GM21390 (cell line): Measurements from ENCODE around the gene LRRC10B.
"Not testable (repeated sequence)": the region's sequence is repeated elsewhere in the genome, so short reads cannot be mapped to it uniquely, and the experiment has no call there.

ENCODE experiments used
- ATAC-seq: cut with Tn5 transposase; IDR thresholded peaks from one replicate; pipeline ENCODE4 v1.9.1; 2021; ENCODE audit not compliant: unreplicated experiment

Gene LRRC10B

DNA sequence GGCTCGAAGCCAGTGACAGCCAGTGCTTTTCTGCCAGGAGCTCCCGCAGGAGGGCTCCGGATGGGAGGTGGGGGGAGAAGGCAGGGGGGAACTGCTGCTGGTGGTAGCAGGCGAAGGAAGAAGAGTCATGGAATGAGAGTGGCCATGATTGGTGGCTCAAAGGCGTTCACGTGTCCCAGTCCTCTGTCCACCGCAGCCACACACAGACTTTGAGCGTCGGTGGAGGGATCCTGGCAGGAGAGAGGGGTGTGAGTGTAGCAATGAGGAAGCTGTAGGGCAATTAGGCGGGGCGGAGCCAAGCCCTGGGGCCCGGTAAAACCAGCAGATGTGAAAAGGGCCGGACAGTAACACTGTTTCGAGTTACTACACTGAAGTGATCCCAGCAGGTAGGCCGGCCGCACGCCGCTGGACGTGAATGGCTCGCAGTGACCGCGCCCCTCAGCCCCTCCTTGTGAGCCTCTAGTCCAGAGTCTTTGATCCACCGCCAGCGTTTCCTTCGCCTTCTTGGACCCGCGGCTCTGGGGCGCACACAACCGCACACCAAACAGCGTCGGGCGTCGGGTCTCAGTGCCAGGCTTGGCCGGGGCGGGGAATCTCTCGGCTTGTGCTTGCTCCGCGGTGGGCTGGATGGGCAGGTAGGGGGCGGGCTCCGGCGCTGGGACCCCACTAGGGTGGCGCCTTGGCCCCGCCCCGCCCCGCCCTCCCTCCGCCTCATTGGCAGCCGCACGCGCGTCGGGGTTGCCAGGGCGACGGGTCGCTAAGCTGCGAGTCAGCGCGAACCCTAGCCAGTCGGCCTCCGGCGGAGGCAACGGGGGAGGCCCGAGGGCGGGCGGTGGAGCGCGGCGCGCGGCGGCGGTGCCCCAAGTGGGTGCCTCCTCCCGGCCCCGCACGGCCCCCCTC is at the start of gene LRRC10B:
Gene LRRC10B (plus strand): TSS at position 788 of the 900 bp plus-strand sequence. CDS start 250 bp downstream, outside the sequence.
- ATAC-seq, result no peak

DNA sequence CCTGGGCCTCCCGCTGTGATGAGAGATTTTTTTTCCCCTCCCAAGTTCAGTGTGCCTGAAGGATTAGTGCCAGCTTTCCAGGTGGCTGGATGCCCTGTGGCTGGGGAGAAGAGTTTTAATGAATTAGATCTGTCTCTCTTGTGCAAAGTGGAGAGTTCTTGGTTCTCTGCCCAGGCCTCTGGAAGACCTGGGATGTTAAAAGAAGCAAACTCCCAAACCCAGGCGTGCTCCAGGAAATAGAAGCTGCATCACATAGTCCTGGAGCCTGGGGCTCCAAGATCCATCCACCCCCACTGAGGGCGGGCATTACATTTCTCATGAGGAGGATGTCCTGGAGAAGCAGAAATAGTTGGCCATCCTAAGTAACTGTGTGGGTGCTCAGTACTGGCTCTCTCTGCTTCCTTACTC is 48.1 kb upstream of the LRRC10B start:
- no peak for ATAC-seq

DNA sequence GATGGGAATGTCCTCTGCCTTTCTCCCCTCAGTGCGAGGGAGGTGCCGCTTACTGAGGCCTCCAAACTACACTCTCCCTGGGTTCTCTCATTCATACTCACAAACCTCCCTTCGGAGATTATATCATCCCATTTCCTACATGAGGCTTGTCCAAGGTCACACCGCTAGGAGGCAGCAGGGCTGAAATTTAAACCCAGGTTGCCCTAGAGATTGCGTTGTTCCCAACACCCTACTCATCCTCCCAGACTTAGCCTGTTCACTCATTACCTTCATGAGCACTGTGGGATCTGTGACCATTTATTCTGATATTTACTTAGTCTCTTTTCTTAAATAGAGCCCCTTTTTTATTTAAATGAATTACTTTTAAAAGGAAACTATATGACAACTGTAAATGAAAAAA is 47.6 kb upstream of the LRRC10B start:
- ATAC-seq, result no peak

DNA sequence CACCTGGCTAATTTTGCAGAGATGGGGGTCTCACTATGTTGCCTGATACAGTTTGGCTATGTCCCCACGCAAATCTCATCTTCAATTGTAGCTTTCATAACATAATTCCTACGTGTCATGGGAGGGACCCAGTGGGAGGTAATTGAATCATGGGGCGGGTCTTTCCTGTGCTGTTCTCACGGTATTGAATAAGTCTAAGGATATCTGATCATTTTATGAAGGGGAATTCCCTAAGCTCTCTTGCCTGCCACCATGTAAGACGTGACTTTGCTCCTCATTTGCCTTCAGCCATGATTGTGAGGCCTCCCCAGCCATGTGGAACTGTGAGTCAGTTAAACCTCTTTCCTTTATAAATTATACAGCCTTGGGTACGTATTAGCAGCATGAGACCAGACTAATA is 40.9 kb upstream of the LRRC10B start:
- ATAC-seq, result not testable (repeated sequence)

DNA sequence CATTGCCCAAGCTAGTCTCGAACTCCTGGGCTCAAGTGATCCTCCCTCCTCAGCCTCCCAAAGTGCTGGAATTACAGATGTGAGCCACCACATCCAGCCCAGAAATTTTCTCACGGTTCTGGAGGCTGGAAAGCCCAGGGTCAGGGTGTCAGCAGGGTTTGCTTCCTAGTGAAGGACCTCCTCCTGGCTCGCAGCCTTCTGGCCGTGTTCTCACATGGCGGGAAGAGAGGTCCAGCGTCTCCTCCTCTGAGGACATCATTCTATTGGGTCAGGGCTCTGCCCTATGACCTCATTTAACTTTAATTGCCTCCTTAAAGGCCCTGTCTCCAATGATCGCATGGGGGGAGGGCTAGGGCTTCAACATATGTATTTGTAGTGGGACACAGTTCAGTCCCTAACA is 40.5 kb upstream of the LRRC10B start:
- ATAC-seq, result no peak

DNA sequence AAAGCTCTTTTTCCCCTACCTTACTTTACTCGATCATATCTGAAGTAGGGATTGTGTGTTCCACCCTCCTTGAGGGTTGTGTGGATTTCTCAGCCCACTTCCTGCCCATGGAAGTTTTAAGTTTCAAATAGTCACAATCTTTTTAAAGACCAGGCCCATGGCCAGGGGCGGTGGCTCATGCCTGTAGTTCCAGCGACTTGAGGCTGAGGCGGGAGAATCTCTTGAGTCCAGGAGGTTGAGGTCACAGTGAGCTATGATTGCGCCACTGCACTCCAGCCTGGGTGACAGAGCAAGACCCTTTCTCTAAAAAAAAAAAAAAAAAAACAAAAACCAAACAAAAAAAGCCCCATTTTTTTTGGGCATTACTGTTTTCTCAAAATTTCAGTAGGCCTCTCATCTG is 36.3 kb upstream of the LRRC10B start:
- ATAC-seq, result no peak

DNA sequence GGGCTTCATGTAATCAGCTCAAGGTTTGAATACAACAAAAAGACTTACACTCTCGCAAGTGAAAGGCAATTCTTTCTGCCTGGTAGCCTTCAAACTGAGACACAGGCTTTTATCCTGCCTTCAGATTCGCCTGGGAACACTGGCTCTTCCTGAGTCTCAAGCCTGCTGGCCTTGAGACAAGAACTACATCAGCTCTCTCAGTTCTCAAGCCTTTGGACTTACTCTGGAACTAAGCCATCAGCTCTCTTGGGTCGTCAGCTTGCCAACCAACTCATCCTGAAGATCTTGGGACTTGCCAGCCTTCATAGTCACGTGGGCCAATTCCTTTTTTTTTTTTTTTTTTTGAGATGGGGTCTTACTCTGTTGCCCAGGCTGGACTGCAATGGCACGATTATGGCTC is 35.7 kb upstream of the LRRC10B start:
- ATAC-seq, result no peak

DNA sequence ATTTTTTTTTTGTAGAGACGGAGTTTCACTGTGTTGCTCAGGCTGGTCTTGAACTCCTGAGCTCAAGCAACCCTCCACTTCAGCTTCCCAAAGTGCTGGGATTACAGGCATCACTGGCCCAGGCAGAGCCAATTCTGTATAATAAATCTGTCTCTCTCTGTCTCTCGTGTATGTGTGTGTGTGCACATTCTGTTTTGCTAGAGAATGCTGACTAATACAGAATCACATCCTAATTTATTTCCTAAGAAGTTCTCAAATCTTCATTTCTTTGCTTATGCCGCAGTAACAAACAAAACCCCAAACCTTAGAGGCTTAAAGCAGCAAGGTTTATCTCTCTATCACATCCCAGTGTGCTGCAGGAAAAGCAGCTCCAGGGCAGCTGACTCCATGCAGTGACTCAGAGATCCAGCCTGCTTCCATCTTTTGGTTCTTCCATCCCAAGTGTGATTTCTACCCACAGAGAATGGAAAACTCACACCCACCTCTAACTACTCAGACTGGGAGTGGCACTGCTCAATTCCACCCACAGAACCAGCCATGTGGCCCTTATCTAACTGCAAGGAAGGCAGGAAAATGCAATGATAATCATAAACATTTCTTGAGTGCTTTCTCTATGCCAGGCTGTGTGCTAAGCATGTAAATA is 35.1 kb upstream of the LRRC10B start:
- no peak for ATAC-seq

DNA sequence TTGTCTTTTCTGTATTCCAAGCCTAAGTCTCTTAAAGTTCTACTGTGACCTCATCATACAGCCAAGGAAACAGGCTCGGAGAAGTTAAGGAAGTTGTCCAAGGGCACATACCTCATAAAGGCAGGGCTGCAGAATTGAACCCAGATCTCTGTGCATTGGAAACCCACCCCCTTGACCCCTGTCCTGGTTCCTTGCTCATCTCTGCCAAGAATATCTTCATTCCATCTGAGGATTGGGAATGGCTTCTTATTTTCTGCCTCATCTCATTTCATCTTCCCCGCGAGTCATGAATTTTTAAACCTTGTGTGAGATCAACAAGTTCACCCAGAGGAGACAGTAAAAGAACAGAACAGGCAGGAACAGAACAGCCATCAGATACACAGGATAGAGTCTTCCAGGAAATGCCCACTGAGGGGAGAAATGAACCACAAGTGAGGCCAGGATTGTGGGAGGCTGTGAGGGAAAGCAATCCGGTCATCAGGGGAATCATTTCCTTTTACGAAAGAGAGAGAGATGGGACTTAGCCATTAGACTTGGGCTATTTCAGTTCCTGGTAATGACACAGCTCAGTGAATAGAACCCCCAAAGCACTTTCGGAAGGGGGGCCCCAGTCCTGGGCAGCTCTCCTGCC is 34.4 kb upstream of the LRRC10B start:
- ATAC-seq, result no peak

DNA sequence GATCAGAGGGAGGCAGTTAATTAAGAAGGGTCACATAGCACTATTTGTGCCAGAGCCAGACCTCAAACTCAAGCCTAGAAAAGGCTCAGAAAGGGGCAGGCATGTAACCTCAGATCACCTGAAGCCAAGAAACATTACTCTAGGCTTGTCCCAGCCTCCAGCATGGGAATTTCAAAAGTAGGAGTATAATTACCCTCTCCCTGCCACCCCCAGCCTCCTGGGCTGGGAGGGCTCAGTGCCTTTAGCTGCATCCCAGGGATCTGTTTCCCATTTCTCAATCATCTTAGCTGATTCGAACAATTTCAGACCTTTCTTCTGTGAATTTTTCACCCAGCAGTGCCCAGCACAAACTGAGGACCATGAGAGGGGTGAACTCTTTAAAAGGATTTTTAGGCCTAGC is 33.1 kb upstream of the LRRC10B start:
- ATAC-seq, result no peak

DNA sequence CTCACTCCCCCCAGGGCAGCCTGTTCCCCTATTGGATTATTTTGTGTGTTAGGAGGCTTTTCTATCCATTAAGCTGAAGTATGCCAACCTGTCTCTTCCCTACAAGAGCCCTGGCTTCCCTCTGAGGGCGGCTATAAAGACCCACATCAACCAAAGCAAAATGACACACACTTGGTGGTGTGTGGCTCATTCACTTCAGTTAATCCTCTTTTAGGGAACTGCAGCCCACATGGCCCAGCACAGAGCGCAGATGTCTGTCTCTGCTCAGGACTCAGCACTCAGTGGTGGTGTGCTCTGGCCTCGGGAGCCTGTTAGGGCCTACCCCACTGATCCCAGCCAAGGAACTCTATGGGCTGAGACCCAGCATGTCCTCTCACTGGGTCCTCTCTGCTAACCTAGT is 32.2 kb upstream of the LRRC10B start:
- ATAC-seq, result no peak

DNA sequence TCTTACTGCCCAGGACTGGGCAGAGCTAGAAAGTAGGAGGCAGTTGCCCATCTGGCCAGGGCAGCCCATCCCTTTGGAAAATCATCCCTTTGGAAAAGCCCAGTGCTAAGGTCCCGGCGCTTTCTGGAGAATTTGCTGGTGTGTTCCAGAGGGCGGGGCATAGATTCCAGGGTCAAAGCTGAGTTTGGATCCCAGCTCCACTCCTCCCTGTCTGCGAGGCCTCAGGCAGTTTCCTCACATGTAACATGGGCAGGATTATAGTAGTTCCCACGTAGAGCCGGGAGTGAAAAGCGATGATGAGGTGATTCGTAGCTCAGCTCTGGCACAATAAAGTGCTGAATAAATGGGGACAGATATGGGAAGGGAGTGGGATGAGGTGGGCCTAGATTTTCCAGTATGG is 31.4 kb upstream of the LRRC10B start:
- ATAC-seq, result no peak

DNA sequence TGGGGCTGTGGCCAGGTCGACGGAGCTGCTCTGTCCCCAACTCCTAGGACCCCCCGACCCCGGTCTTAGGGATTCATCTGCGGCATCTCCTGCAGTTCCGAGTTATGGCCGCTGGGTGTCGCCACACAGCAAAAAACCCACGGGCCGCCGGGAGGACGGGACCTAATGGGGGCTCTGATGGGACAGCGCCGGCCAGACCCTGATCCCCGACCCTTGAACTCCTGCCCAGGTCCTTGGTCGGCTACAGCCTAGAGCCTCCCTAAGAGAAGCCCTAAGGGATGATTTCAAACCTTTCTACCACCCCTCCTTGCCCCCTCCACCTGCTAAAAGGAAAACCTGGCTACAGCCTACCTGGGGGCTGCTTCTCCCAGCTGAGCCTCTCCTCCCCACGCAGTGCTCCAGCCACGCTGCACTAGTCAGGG is 30.8 kb upstream of the LRRC10B start:
- ATAC-seq, result no peak

DNA sequence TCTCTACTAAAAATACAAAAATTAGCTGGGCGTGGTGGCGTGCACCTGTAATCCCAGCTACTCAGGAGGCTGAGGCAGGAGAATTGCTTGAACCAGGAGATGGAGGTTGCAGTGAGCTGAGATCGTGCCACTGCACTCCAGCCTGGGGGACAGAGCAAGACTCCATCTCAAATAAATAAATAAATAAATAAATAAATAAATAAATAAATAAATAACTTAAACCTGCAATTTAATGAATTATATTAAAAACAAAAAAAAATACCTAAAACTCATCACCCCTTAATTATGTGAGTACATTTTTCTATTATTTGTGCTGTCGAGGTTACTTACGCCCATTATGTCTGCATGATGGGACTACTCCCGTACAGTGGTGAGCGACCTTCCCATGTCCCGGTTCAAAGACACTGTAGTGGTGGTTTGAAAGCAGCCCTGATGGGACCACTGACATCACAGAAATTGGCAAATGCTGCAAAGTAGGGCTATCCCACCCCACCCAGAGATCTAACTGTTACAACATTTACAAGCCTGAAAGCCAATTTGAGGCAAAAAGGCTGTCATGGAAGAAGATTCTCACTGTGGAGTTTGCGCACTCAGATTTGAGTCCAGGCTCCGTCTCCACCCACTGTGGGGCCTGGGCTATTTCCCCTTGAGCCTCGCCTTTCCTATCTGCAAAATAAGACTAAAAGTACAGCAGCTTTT is 29.0 kb upstream of the LRRC10B start:
- ATAC-seq, result not testable (repeated sequence)

DNA sequence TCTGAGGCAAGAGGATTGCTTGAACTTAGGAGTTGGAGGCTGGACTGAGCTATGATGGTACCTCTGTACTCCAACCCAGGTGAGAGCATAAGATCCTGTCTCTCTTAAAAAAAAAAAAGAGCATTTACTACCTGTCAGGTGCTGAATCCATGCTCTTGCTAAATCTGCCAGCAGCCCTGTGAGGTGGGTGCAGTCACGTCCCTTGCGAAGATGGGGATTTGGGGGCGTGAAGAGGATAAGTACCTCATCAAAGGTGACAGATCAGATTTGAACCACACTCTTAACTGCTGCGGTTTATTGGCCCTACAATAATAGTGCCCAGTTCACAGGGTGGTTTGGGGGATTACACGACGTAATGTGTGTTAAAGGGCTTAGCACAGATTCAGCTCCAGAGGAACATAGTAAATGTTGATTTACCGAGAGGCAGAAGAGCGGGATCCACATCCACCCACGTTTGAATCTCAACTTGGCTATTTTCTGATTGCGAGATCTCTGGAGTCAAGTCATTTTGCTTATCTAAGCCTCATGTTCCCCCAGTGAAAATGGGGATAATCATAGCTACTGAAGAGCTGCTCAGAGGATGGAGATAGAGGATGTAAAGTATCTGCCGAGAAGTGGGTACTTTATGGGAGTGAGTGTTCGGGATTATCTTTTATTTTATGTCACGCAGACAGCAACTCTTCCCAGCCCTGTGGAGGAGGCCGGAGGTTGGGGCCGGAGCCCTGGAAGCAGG is 28.1 kb upstream of the LRRC10B start:
- no peak for ATAC-seq

DNA sequence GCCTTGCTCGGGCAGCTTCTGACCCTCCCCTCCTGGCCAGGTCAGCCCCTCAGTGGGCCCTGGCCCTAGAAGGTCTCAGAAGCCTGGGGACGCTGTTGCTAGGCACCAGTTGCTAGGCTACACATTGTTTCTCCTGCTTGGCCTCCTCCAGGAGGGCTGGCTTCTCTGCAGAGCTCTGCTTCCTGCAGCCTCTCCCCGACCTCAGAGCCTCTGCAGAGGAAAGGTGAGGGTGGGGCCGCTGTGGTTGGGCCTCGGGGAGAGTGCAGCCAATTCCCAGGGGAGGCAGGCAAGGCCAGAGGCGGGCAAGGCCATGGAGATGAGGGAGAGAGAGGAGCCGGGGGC is 27.6 kb upstream of the LRRC10B start:
- no peak for ATAC-seq

DNA sequence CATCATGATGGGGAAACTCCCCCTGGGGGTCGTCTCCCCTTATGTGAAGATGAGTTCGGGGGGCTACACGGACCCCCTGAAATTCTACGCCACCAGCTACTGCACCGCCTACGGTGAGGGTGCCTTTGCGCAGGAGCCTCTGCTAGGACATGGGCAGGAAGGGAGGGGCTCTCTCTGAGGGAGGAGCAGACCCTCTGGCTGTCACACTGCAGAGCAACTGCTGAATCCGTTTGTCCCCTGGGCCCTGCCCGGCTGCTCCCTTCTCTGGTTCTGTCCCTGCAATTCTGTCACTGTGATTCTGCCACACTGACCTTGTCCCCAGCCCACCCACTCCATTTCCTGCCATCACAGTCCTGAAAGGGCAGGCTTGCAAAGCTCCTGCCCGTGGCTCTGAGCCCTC is 26.7 kb upstream of the LRRC10B start:
- ATAC-seq, result no peak

DNA sequence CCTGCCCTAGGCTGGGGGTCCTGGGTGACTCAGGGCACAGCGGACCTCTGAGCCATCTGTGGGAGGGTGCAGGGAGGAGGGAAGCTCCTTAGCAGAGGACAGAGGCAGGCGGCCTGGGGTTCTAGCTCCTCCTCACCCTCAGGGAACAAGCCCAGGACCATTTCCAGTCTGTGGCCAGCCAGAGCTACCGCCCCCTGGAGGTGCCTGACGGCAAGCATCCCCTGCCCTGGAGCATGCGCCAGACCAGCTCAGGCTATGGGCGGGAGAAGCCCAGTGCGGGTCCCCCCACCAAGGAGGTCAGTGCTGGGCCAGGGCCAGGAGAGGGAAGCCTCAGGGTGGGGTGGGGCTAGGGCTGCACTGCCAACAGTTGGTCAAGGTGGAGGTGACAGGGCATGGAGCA is 26.0 kb upstream of the LRRC10B start:
- ATAC-seq, result no peak

DNA sequence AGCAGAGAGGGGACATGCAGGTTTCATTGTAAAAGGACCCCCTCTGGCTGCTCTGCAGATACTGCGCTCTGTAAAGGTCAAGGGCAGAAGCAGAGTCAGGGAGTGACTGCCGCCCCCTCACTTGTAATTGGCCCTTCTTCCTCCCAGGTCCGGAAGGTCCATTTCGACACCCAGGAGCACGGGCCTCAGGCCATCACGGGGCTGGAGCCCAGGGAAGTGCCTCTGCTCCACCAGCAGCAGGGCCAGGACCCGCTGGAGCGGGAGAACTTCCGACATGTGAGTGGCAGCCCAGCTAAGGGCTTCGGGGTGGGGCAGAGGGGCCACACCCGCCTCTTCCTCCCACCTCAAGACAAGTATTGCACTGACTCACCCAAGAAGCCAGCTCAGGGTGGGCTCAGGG is 24.0 kb upstream of the LRRC10B start:
- ATAC-seq, result no peak

DNA sequence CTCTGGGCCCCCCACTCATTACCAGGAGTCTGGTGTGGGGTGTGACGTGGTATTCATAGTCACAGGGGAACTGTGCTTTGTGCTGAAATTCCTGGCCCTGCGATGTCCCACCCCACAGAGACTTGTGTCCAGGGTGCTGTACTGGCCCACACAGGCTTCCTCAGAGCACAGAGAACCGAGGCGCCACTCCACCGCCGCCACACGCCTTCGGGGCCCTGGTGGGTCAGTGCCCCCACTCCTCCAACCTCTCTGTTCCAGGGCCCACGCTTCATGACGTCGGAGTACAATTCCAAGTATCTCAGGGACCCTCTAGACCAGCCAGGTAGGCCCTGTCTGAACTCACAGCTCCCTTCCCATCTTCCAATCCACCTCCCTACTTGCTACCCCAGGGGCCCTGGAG is 23.5 kb upstream of the LRRC10B start:
- no peak for ATAC-seq
